Sigmoid colon (tissue), 7 donors: Measurements from ENCODE around the gene MCTP1. TPM values are rescaled to one million over a fixed set of nuclear protein-coding genes. Genes with fewer than 3 reads are reported as not detected.

ENCODE experiments used
- DNase-seq: peaks from one replicate; pipeline ENCODE4 v3.0.0-alpha.2; 2019
- H3K27ac ChIP-seq, 4 donors: fragments of 200-600 bp; sonication (generic); one replicate each; pipeline ENCODE4 v1.5.1; 2016 to 2019; ENCODE audit warnings: mild to moderate bottlenecking in 1 of 4
- H3K27me3 ChIP-seq, 3 donors: fragments of 200-600 bp; sonication (generic); one replicate each; pipeline ENCODE4 v1.5.1; 2019; ENCODE audit warnings: mild to moderate bottlenecking in 1 of 3
- H3K36me3 ChIP-seq, 4 donors: fragments of 200-600 bp; sonication (generic); one replicate each; pipeline ENCODE4 v1.5.1; 2016 to 2019
- H3K4me1 ChIP-seq, 4 donors: fragments of 200-600 bp; sonication (generic); one replicate each; pipeline ENCODE4 v1.5.1; 2017 to 2019
- H3K4me3 ChIP-seq, 4 donors: fragments of 200-600 bp; sonication (generic); one replicate each; pipeline ENCODE4 v1.5.1; 2017 to 2019; ENCODE audit warnings: mild to moderate bottlenecking in 2 of 4, moderate library complexity in 1 of 4
- H3K9me3 ChIP-seq, 4 donors: fragments of 200-600 bp in 3 of 4; sonication (generic) in 3 of 4; one replicate each; pipeline versions ENCODE4 v1.5.1 to v1.6.1; 2013 to 2019
- CTCF ChIP-seq, 4 experiments: fragments of 450-650 bp in 3 of 4; fragments of 200-600 bp in 1 of 4; IDR thresholded peaks; one replicate each; pipeline ENCODE4 v1.5.1; 2016 to 2019; ENCODE audit warnings: antibody characterized with exemption in 4 of 4, mild to moderate bottlenecking in 3 of 4, moderate library complexity in 2 of 4
- EP300 ChIP-seq, 4 donors: sonication (generic); formaldehyde crosslinking; IDR thresholded peaks; one replicate each; pipeline ENCODE4 v1.6.1; 2017; ENCODE audit warnings: antibody characterized with exemption in 4 of 4
- POLR2A ChIP-seq, 2 donors: fragments of 450-650 bp; IDR thresholded peaks; one replicate each; pipeline ENCODE4 v1.6.1; 2016; ENCODE audit warnings: antibody characterized with exemption in 2 of 2, mild to moderate bottlenecking in 2 of 2, moderate library complexity in 2 of 2
- POLR2AphosphoS5 ChIP-seq, 4 donors: sonication (generic); formaldehyde crosslinking; IDR thresholded peaks; one replicate each; pipeline ENCODE4 v1.6.1; 2017; ENCODE audit warnings: antibody characterized with exemption in 4 of 4
- WGBS, 2 donors: extraction: QIAGEN DNeasy Blood & Tissue Kit; methylation state at CpG; one replicate each; pipeline ENCODE4 v1.1.7; 2013; 5-methylcytosine and 5-hydroxymethylcytosine counted together
- intact Hi-C: fragments of 100-400 bp; cut with DNase I; formaldehyde crosslinking; loops from one replicate; pipeline ENCODE4 v1.15.1; 2023
- polyA plus RNA-seq, 3 donors: library from polyadenylated mRNA; stranded (reverse); fragments of 200-250 nt; gene quantifications; one replicate each; pipeline ENCODE4 v1.2.3, GENCODE V29; 2013
- total RNA-seq, 4 donors: library from RNA; depleted of rRNA; stranded (reverse); fragments of >200 nt; gene quantifications; one replicate each; pipeline ENCODE4 v1.1.0, GENCODE V29; 2016
- donor health status: healthy with polysubstance abuse.
- donor health status: Bipolar disorder and iron deficiency.
- donor health status: healthy.

MCTP1 gene
- total and polyA plus RNA-seq, 7 donors = 2.1 to 20.5 (median 12.5) TPM

GRCh38 chr5:94749042-94749441, 535.9 kb downstream of the MCTP1 start:
- H3K4me1 ChIP-seq = no peaks in the 10 kb centered on the region
- intact Hi-C loops = no loop called here
- H3K36me3 ChIP-seq = no peaks in the 10 kb centered on the region
- TF ChIP-seq EP300 (IDR thresholded peaks at IDR 0.05) (no peak), POLR2AphosphoS5 (IDR thresholded peaks at IDR 0.05) (no peak), CTCF (IDR thresholded peaks at IDR 0.05) (no peak), POLR2A (IDR thresholded peaks at IDR 0.05) (no peak)
- WGBS, 2 donors = 61 to 85% methylated on average over 2 of the region's 2 CpGs
- DNase-seq = no peak
- H3K27ac ChIP-seq = no peak overlapping the region
- H3K27me3 ChIP-seq = no peaks in the 10 kb centered on the region
- no peak overlapping the region for H3K4me3 ChIP-seq
- H3K9me3 ChIP-seq = no peaks in the 10 kb centered on the region

- 39 to 69% methylated on average over 3 of the region's 3 CpGs for WGBS, 2 donors
- Histone ChIP-seq H3K27ac (no peak overlapping the region), H3K27me3 (no peaks in the 10 kb centered on the region), H3K9me3 (no peaks in the 10 kb centered on the region), H3K4me1 (no peaks in the 10 kb centered on the region), H3K4me3 (no peak overlapping the region), H3K36me3 (no peaks in the 10 kb centered on the region)
- DNase-seq = no peak
- TF ChIP-seq POLR2AphosphoS5 (IDR thresholded peaks at IDR 0.05) (no peak), EP300 (IDR thresholded peaks at IDR 0.05) (no peak), CTCF (IDR thresholded peaks at IDR 0.05) (no peak), POLR2A (IDR thresholded peaks at IDR 0.05) (no peak)
- intact Hi-C loops = no loop called here
These were observed 536.7 kb downstream of the MCTP1 start for GRCh38 chr5:94748212-94748611.

- TF ChIP-seq EP300 (IDR thresholded peaks at IDR 0.05) = no peak
- no peak for TF ChIP-seq POLR2AphosphoS5 (IDR thresholded peaks at IDR 0.05)
- TF ChIP-seq POLR2A (IDR thresholded peaks at IDR 0.05) = no peak
- no peak for TF ChIP-seq CTCF (IDR thresholded peaks at IDR 0.05)
- no peak for DNase-seq
- intact Hi-C loops = no loop called here
- Histone ChIP-seq H3K27me3 (no peaks in the 10 kb centered on the region), H3K9me3 (no peaks in the 10 kb centered on the region), H3K27ac (no peak overlapping the region), H3K4me3 (no peak overlapping the region), H3K4me1 (no peaks in the 10 kb centered on the region), H3K36me3 (no peaks in the 10 kb centered on the region)
- 58 to 84% methylated on average over 4 of the region's 4 CpGs for WGBS, 2 donors
These were observed 537.5 kb downstream of the MCTP1 start for GRCh38 chr5:94747371-94747770.

- Histone ChIP-seq H3K36me3 (no peaks in the 10 kb centered on the region), H3K27me3 (no peaks in the 10 kb centered on the region), H3K4me1 (no peaks in the 10 kb centered on the region), H3K27ac (no peak overlapping the region), H3K9me3 (no peaks in the 10 kb centered on the region), H3K4me3 (no peak overlapping the region)
- WGBS, 2 donors = 58 to 84% methylated on average over 1 of the region's 1 CpG
- TF ChIP-seq CTCF (IDR thresholded peaks at IDR 0.05) = no peak
- no peak for TF ChIP-seq EP300 (IDR thresholded peaks at IDR 0.05)
- no peak for TF ChIP-seq POLR2AphosphoS5 (IDR thresholded peaks at IDR 0.05)
- TF ChIP-seq POLR2A (IDR thresholded peaks at IDR 0.05) = no peak
- intact Hi-C loops = no loop called here
- no peak for DNase-seq
These were observed 538.2 kb downstream of the MCTP1 start for GRCh38 chr5:94746731-94747124.
